ENCODE data around the gene COPS2. TPM values are rescaled to one million over a fixed set of nuclear protein-coding genes. Genes with fewer than 3 reads are reported as not detected.

COPS2 gene
- total and polyA plus RNA-seq, 10 of the 15 experiments (the other 5 are each of a cell fraction or from before 2014, with no cell fraction given), result 31.5 to 115 (median 76.3) TPM

- in situ Hi-C loops (cut with MboI) (no loop called here), intact Hi-C loops (cut with micrococcal nuclease; ENCODE audit: unreplicated experiment) (no loop called here)
- H2AFZ ChIP-seq (ENCODE audit: control insufficient read depth, low read depth, low read length), result no peak overlapping the region
- DNase-seq (ENCODE audit: low read depth, low spot score) (no peak), ATAC-seq (no peak), FAIRE-seq (no peak)
- TF ChIP-seq ASH2L (IDR thresholded peaks at IDR 0.05; ENCODE audit: borderline replicate concordance, low read depth) (no peak), ZNF622 (IDR thresholded peaks at IDR 0.05) (no peak), NR2F1 (conservative IDR thresholded peaks at IDR 0.05) (no peak), RELB (IDR thresholded peaks at IDR 0.05; ENCODE audit: low read depth) (no peak), E2F4 (IDR thresholded peaks at IDR 0.05; ENCODE audit: low read depth, low read length) (no peak), LARP7 (IDR thresholded peaks at IDR 0.05) (no peak), SMARCA5 (IDR thresholded peaks at IDR 0.05) (no peak)
- ChIA-PET CTCF (no interaction called here), SMC1A (ENCODE audit: uncharacterized antibody, unreplicated experiment) (no interaction called here), RAD21 (ENCODE audit: unreplicated experiment) (no interaction called here), POLR2A (no interaction called here)
- H3K36me3 ChIP-seq (ENCODE audit: control insufficient read depth in 2 of 2, insufficient read depth in 2 of 2, low read length in 1 of 2), result no peaks in the 10 kb centered on the region
- no peak overlapping the region for H3K4me3 ChIP-seq
- H3K27me3 ChIP-seq (replicated peaks in 1 of 2; ENCODE audit: control insufficient read depth in 2 of 2, insufficient read depth in 2 of 2, low read length in 1 of 2), result no peaks in the 10 kb centered on the region
- no peaks in the 10 kb centered on the region; the same call in 2 of the 3 replicates for H3K9me3 ChIP-seq (replicated peaks; ENCODE audit: control insufficient read depth, insufficient read depth, low read length)
- WGBS (ENCODE audit: insufficient coverage, insufficient replicate concordance, low lambda C conversion rate, missing lambda C conversion rate), result 95% methylated on average over 2 of the region's 2 CpGs
- H3K9ac ChIP-seq (ENCODE audit: control insufficient read depth, insufficient read depth, low read length), result no peak overlapping the region
- H3K79me2 ChIP-seq (ENCODE audit: control insufficient read depth, insufficient read depth, low read length), result no peaks in the 10 kb centered on the region
- no peaks in the 10 kb centered on the region for H4K20me1 ChIP-seq (ENCODE audit: control insufficient read depth, insufficient read depth)
- no peaks in the 10 kb centered on the region for H3K4me1 ChIP-seq (ENCODE audit: control insufficient read depth, insufficient read depth, low read length)
- H3K4me2 ChIP-seq (ENCODE audit: control insufficient read depth, insufficient read depth), result no peak overlapping the region
- no peak overlapping the region for H3K27ac ChIP-seq (ENCODE audit: control insufficient read depth, insufficient read depth)
- BruUV-seq (replicated peaks), result no TSS peak
These were observed 36.5 kb upstream of the COPS2 start for GRCh38 chr15:49191892-49192291.
